GM13977 (cell line): ENCODE results near the gene PKP1.

ENCODE experiments used
- DNase-seq: peaks from one replicate; pipeline ENCODE4 v3.0.0; 2012; ENCODE audit warnings: low spot score
- CTCF ChIP-seq: IDR thresholded peaks from 2 replicates; pipeline ENCODE4 v1.5.1; 2012; ENCODE audit warnings: mild to moderate bottlenecking, control low read depth; ENCODE audit not compliant: insufficient read depth; ENCODE audit errors: extremely low read depth, missing control alignments
- in situ Hi-C: fragments of 300-500 bp; cut with MboI; formaldehyde crosslinking; loops from one replicate; pipeline ENCODE4 v1.12.0; 2022; ENCODE audit warnings: low sequenced_read_pairs, low pct_unique_long_range_greater_than_20kb, mixed read lengths, inconsistent platforms; ENCODE audit not compliant: unreplicated experiment

The PKP1 gene

DNA sequence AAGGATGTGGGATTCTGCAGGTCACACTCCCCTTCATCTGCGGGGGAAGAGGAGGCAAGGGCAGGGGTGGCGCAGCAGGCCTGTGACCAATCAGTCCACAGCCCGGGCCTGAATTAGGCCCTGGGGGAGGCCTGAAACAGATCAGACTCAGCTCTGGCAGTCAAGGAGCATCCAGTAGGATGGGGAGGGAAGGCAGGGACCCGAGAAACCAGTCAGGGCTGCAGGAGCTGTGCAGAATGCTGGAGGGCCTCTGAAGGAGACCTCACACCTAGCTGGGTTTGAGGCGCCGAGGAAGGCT lies 81.5 kb downstream of the PKP1 start:
- DNase-seq, result no peak
- TF ChIP-seq CTCF, result no peak
- in situ Hi-C loops, result no loop called here

DNA sequence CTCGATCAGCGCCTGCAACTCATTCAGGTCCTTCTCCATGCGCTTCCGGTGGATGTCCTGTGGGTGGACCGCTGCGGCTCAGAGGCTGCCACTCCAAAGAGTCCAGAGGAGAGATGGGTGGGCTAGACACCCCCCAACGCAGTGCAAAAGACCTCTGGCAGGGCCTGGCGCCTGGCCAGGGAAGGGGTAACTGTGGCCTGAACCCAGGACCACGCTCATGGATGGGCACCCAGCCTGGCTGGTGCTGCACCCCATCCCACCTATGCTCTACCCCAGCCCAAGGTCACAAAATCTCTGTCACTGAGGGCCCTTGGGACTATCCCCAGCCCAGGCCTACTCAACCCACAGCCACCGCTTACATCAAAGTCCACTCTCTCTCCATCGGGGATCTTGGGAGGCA lies 81.9 kb downstream of the PKP1 start:
- in situ Hi-C loops, result no loop called here
- DNase-seq, result no peak
- no peak for TF ChIP-seq CTCF

- no peak for DNase-seq
- in situ Hi-C loops, result no loop called here
- no peak for TF ChIP-seq CTCF
These were observed 83.4 kb downstream of the PKP1 start for GRCh38 chr1:201366696-201367095.

- in situ Hi-C loops, result no loop called here
- no peak for DNase-seq
- no peak for TF ChIP-seq CTCF
These were observed 85.9 kb downstream of the PKP1 start for GRCh38 chr1:201369209-201369608.

GRCh38 chr1:201370500-201370899 lies 87.2 kb downstream of the PKP1 start:
- no peak for TF ChIP-seq CTCF
- in situ Hi-C loops, result no loop called here
- no peak for DNase-seq

GRCh38 chr1:201371276-201371675 lies 88.0 kb downstream of the PKP1 start:
- no peak for TF ChIP-seq CTCF
- in situ Hi-C loops, result no loop called here
- no peak for DNase-seq

- DNase-seq, result no peak
- in situ Hi-C loops, result no loop called here
- TF ChIP-seq CTCF, result no peak
These were observed 88.5 kb downstream of the PKP1 start for GRCh38 chr1:201371792-201372191.
